HEK293T (cell line): ENCODE data around the gene ITPK1.

Experiments
- CTCF ChIA-PET: fragments of 350-600 bp; formaldehyde crosslinking; extraction: SDS; loops from one replicate; lab custom pipeline; 2021; ENCODE audit warnings: antibody characterized with exemption, inconsistent platforms; lab: Yijun Ruan, JAX
- POLR2A ChIA-PET: fragments of 350-600 bp; formaldehyde crosslinking; extraction: SDS; loops from one replicate; lab custom pipeline; 2020; ENCODE audit warnings: antibody characterized with exemption, inconsistent platforms; lab: Yijun Ruan, JAX
- DNase-seq: peaks from one replicate; pipeline ENCODE4 v3.0.0; 2012; ENCODE audit warnings: mixed read lengths; ENCODE audit errors: extremely low spot score
- ARNT ChIP-seq: fragments of 450-650 bp; IDR thresholded peaks from 2 replicates; pipeline ENCODE4 v1.6.1; 2017; ENCODE audit warnings: mild to moderate bottlenecking
- BHLHE40 ChIP-seq: fragments of 450-650 bp; IDR thresholded peaks from 2 replicates; pipeline ENCODE4 v1.6.1; 2016; ENCODE audit warnings: mild to moderate bottlenecking, moderate library complexity, borderline replicate concordance
- CTBP1 ChIP-seq: fragments of 450-650 bp; IDR thresholded peaks from 2 replicates; pipeline ENCODE4 v1.6.1; 2016; ENCODE audit warnings: borderline replicate concordance
- ELF4 ChIP-seq: fragments of 450-650 bp; IDR thresholded peaks from 2 replicates; pipeline ENCODE4 v1.6.1; 2017; ENCODE audit warnings: antibody characterized with exemption
- FOXA1 ChIP-seq: fragments of 450-650 bp; IDR thresholded peaks from 2 replicates; pipeline ENCODE4 v1.6.1; 2016; ENCODE audit warnings: mild to moderate bottlenecking
- FOXK2 ChIP-seq: fragments of 450-650 bp; IDR thresholded peaks from 2 replicates; pipeline ENCODE4 v1.6.1; 2016; ENCODE audit warnings: mild to moderate bottlenecking
- FOXM1 ChIP-seq: fragments of 450-650 bp; IDR thresholded peaks from 2 replicates; pipeline ENCODE4 v1.6.1; 2017; ENCODE audit warnings: mild to moderate bottlenecking, borderline replicate concordance
- HDGF ChIP-seq: fragments of 450-650 bp; IDR thresholded peaks from 2 replicates; pipeline ENCODE4 v1.6.1; 2017; ENCODE audit warnings: antibody characterized with exemption, borderline replicate concordance
- L3MBTL2 ChIP-seq: fragments of 450-650 bp; conservative IDR thresholded peaks from 2 replicates; pipeline ENCODE4 v1.6.1; 2016; ENCODE audit warnings: mild to moderate bottlenecking
- LEF1 ChIP-seq: fragments of 450-650 bp; IDR thresholded peaks from 2 replicates; pipeline ENCODE4 v1.6.1; 2017; ENCODE audit warnings: mild to moderate bottlenecking, borderline replicate concordance
- NFRKB ChIP-seq: fragments of 450-650 bp; IDR thresholded peaks from 2 replicates; pipeline ENCODE4 v1.6.1; 2016; ENCODE audit warnings: mild to moderate bottlenecking, moderate library complexity
- PKNOX1 ChIP-seq: fragments of 450-650 bp; IDR thresholded peaks from 2 replicates; pipeline ENCODE4 v1.6.1; 2016
- SP1 ChIP-seq: fragments of 450-650 bp; IDR thresholded peaks from 2 replicates; pipeline ENCODE4 v1.6.1; 2017
- SUZ12 ChIP-seq: fragments of 450-650 bp; IDR thresholded peaks from 2 replicates; pipeline ENCODE4 v1.6.1; 2016; ENCODE audit warnings: mild to moderate bottlenecking
- TARDBP ChIP-seq: fragments of 450-650 bp; IDR thresholded peaks from 2 replicates; pipeline ENCODE4 v1.6.1; 2016
- ZNF384 ChIP-seq: fragments of 450-650 bp; IDR thresholded peaks from 2 replicates; pipeline ENCODE4 v1.6.1; 2016

The ITPK1 gene

GRCh38 chr14:93002851-93003298 lies 112.8 kb downstream of the ITPK1 start:
- POLR2A ChIA-PET = no interaction called here
- no peak for TF ChIP-seq TARDBP
- TF ChIP-seq PKNOX1 = no peak
- TF ChIP-seq FOXM1 = no peak
- no peak for TF ChIP-seq LEF1
- no peak for DNase-seq
- CTCF ChIA-PET = no interaction called here

- no peak for DNase-seq
- ChIA-PET CTCF (no interaction called here), POLR2A (no interaction called here)
- no peak for TF ChIP-seq TARDBP
- no peak for TF ChIP-seq CTBP1
- TF ChIP-seq SP1 = no peak
- no peak for TF ChIP-seq SUZ12
Measured at GRCh38 chr14:93002049-93002448, 113.7 kb downstream of the ITPK1 start.

GRCh38 chr14:92998946-92999345 lies 116.8 kb downstream of the ITPK1 start:
- ChIA-PET CTCF (no interaction called here), POLR2A (no interaction called here)
- DNase-seq = no peak
- no peak for TF ChIP-seq ELF4
- TF ChIP-seq HDGF = no peak
- TF ChIP-seq FOXK2 = no peak
- no peak for TF ChIP-seq L3MBTL2
- no peak for TF ChIP-seq FOXM1
- TF ChIP-seq LEF1 = no peak
- no peak for TF ChIP-seq ZNF384
- TF ChIP-seq BHLHE40 = no peak
- no peak for TF ChIP-seq TARDBP
- no peak for TF ChIP-seq CTBP1
- TF ChIP-seq PKNOX1 = no peak
- TF ChIP-seq ARNT = no peak
- TF ChIP-seq NFRKB = no peak
- no peak for TF ChIP-seq SUZ12

GRCh38 chr14:92997343-92998061 lies 118.2 kb downstream of the ITPK1 start:
- TF ChIP-seq SP1 (no peak), ELF4 (no peak), BHLHE40 (no peak), TARDBP (no peak), FOXM1 (no peak), FOXA1 (no peak), L3MBTL2 (no peak), FOXK2 (no peak), PKNOX1 (no peak), ARNT (no peak), LEF1 (no peak), CTBP1 (no peak), HDGF (no peak), ZNF384 (no peak), NFRKB (no peak), SUZ12 (no peak)
- DNase-seq = no peak
- ChIA-PET CTCF (no interaction called here), POLR2A (no interaction called here)

- TF ChIP-seq L3MBTL2 (no peak), PKNOX1 (no peak), CTBP1 (no peak), FOXM1 (no peak), BHLHE40 (no peak), ARNT (no peak), NFRKB (no peak), ELF4 (no peak), SP1 (no peak), HDGF (no peak), FOXA1 (no peak), LEF1 (no peak), ZNF384 (no peak)
- no peak for DNase-seq
- CTCF ChIA-PET = no interaction called here
- POLR2A ChIA-PET = no interaction called here
Measured at GRCh38 chr14:92995620-92996019, 120.1 kb downstream of the ITPK1 start.

GRCh38 chr14:92994942-92995341 lies 120.8 kb downstream of the ITPK1 start:
- ChIA-PET CTCF (no interaction called here), POLR2A (no interaction called here)
- DNase-seq = no peak
- TF ChIP-seq SP1 (no peak), CTBP1 (no peak), BHLHE40 (no peak), FOXM1 (no peak), FOXA1 (no peak), SUZ12 (no peak), L3MBTL2 (no peak), LEF1 (no peak), NFRKB (no peak), HDGF (no peak)
